ENCODE measurements around the gene DNAAF1.

- TF ChIP-seq CTCF (IDR thresholded peaks at IDR 0.05) (no peak), MYC (IDR thresholded peaks at IDR 0.05; ENCODE audit: borderline replicate concordance, low read length) (no peak), ZFP36 (IDR thresholded peaks at IDR 0.05; ENCODE audit: borderline replicate concordance, partially characterized antibody) (no peak), ESRRA (IDR thresholded peaks at IDR 0.05; ENCODE audit: borderline replicate concordance, low read length) (no peak), ELK1 (IDR thresholded peaks at IDR 0.05; ENCODE audit: low read depth, low read length) (no peak), MAZ (IDR thresholded peaks at IDR 0.05; ENCODE audit: borderline replicate concordance, low read depth, low read length) (no peak), RARB (CRISPR knock-in tag; IDR thresholded peaks at IDR 0.05) (no peak), PHF8 (IDR thresholded peaks at IDR 0.05; ENCODE audit: borderline replicate concordance, low read depth) (no peak)
Observed at GRCh38 chr16:84107921-84108320, 37.2 kb upstream of the DNAAF1 start.

Data from A549 (cell line).